Pericardium fibroblast (primary cell): ENCODE measurements around the gene ABHD16A. TPM values are rescaled to one million over a fixed set of nuclear protein-coding genes. Genes with fewer than 3 reads are reported as not detected.

Experiments
- total RNA-seq: library from RNA; depleted of rRNA; stranded (reverse); fragments of >200 nt; gene quantifications from 2 replicates; pipeline ENCODE4 v1.2.3, GENCODE V29; 2015

ABHD16A gene
- total RNA-seq, 1 donor from 2014 or later = 25.7 TPM

DNA sequence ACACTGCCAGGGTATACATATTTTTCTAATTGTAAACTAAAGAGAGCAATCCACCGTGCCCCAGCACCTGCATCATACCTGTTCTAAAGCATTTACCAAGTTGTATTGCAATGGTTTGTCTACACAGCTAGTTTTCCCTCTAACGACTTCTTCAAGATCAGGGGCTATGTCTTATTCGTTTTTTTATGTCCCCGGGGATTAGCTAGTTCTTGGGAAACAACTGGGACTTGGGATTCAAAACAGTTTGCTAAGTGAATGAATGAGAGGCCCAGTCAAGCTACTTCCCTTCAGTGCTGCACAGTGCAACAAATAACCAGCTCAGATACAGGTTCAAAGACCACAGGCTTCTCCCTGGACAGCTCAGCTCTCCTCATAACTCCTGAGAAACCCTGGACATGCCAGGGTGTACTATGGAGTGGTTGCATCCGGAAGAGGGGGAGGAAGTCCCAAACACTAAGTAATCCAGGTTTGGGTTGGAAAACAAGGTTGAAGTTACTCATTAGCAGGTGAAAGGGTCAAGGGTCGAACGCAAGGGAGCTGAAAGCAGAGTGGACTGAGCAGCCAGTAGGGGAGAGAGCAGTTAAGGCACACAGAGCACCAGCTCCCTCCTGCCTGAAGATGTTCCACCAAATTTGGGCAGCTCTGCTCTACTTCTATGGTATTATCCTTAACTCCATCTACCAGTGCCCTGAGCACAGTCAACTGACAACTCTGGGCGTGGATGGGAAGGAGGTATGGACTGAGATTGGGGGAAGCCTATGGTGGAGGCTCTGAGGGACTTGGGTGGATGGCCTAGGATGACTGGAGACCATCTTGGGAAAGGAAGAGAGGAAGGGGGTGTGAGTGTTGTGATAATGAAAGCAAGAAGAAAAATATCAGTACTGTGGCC lies 47.5 kb downstream of the ABHD16A start, which contains the start of gene APOM:
Gene APOM (plus strand): TSS at position 546 of the 889 bp plus-strand sequence. CDS start 73 bp downstream, at position 619.

Other genes with a start within 250 kb of the ABHD16A start
- 3.9 and 12.6 TPM in 2 replicates for gene MICB, start 205.2 kb downstream of the ABHD16A start, total RNA-seq
- not detected in 2 replicates for gene MCCD1, start 174.4 kb downstream of the ABHD16A start, total RNA-seq
- 197 and 272 TPM in 2 replicates for gene DDX39B, start 161.3 kb downstream of the ABHD16A start, total RNA-seq
- gene ATP6V1G2, start 156.7 kb downstream of the ABHD16A start, total RNA-seq = 2.7 and 7.2 TPM in 2 replicates
- gene NFKBIL1, start 155.7 kb downstream of the ABHD16A start, total RNA-seq = 16.6 and 19.9 TPM in 2 replicates
- not detected in 2 replicates for gene LTA, start 131.0 kb downstream of the ABHD16A start, total RNA-seq
- gene TNF, start 127.8 kb downstream of the ABHD16A start, total RNA-seq = not detected in 2 replicates
- 0.17 TPM in 1 of 2 replicates, not detected in the other for gene LTB, start 120.9 kb downstream of the ABHD16A start, total RNA-seq
- not detected in 2 replicates for gene LST1, start 117.0 kb downstream of the ABHD16A start, total RNA-seq
- gene NCR3, start 110.3 kb downstream of the ABHD16A start, total RNA-seq = not detected in 2 replicates
- gene AIF1, start 88.1 kb downstream of the ABHD16A start, total RNA-seq = 1.4 TPM in 1 of 2 replicates, not detected in the other
- 71.2 and 71.5 TPM in 2 replicates for gene PRRC2A, start 82.6 kb downstream of the ABHD16A start, total RNA-seq
- 164 and 183 TPM in 2 replicates for gene BAG6, start 50.7 kb downstream of the ABHD16A start, total RNA-seq
- 0.51 and 3.2 TPM in 2 replicates for gene APOM, start 47.4 kb downstream of the ABHD16A start, total RNA-seq
- 14.3 and 14.8 TPM in 2 replicates for gene C6orf47, start 42.5 kb downstream of the ABHD16A start, total RNA-seq
- gene GPANK1, start 38.3 kb downstream of the ABHD16A start, total RNA-seq = 13.4 and 15.3 TPM in 2 replicates
- 205 and 210 TPM in 2 replicates for gene CSNK2B, start 37.2 kb downstream of the ABHD16A start, total RNA-seq
- 1.0 and 1.2 TPM in 2 replicates for gene LY6G5B, start 33.3 kb downstream of the ABHD16A start, total RNA-seq
- 0.43 TPM in 1 of 2 replicates, not detected in the other for gene LY6G5C, start 22.3 kb downstream of the ABHD16A start, total RNA-seq
- not detected in 2 replicates for gene LY6G6F, start 3.5 kb upstream of the ABHD16A start, total RNA-seq
- not detected in 2 replicates for gene LY6G6D, start 12.0 kb upstream of the ABHD16A start, total RNA-seq
- gene LY6G6C, start 18.4 kb upstream of the ABHD16A start, total RNA-seq = not detected in 2 replicates
- not detected in 2 replicates for gene MPIG6B, start 20.0 kb upstream of the ABHD16A start, total RNA-seq
- 70.2 and 88.5 TPM in 2 replicates for gene DDAH2, start 26.0 kb upstream of the ABHD16A start, total RNA-seq
- 266 and 364 TPM in 2 replicates for gene CLIC1, start 33.2 kb upstream of the ABHD16A start, total RNA-seq
- gene MSH5, start 36.7 kb upstream of the ABHD16A start, total RNA-seq = 4.2 and 4.7 TPM in 2 replicates
- gene SAPCD1, start 59.3 kb upstream of the ABHD16A start, total RNA-seq = 1.2 and 2.8 TPM in 2 replicates
- not detected in 2 replicates for gene VWA7, start 74.0 kb upstream of the ABHD16A start, total RNA-seq
- 44.9 and 47.3 TPM in 2 replicates for gene VARS1, start 92.4 kb upstream of the ABHD16A start, total RNA-seq
- gene LSM2, start 103.6 kb upstream of the ABHD16A start, total RNA-seq = 40.0 and 71.4 TPM in 2 replicates
- 0.12 and 0.34 TPM in 2 replicates for gene HSPA1L, start 112.0 kb upstream of the ABHD16A start, total RNA-seq
- gene HSPA1A, start 112.2 kb upstream of the ABHD16A start, total RNA-seq = 62.6 and 74.3 TPM in 2 replicates
- 94.5 and 110 TPM in 2 replicates for gene HSPA1B, start 124.4 kb upstream of the ABHD16A start, total RNA-seq
- gene NEU1, start 159.5 kb upstream of the ABHD16A start, total RNA-seq = 55.6 and 65.6 TPM in 2 replicates
- 0.51 TPM in 1 of 2 replicates, not detected in the other for gene SLC44A4, start 175.7 kb upstream of the ABHD16A start, total RNA-seq
- gene EHMT2, start 194.4 kb upstream of the ABHD16A start, total RNA-seq = 32.1 and 55.8 TPM in 2 replicates
- 2.6 and 4.9 TPM in 2 replicates for gene ZBTB12, start 198.8 kb upstream of the ABHD16A start, total RNA-seq
- 1.2 and 9.6 TPM in 2 replicates for gene C2, start 224.4 kb upstream of the ABHD16A start, total RNA-seq
- gene CFB, start 242.8 kb upstream of the ABHD16A start, total RNA-seq = 11.4 and 11.6 TPM in 2 replicates